Ovary (tissue), 3 donors: Measurements from ENCODE around the gene MAP1B.

Experiments
- POLR2A ChIP-seq: fragments of 450-650 bp; IDR thresholded peaks from one replicate; pipeline ENCODE4 v1.6.1; 2017; ENCODE audit warnings: antibody characterized with exemption, mild to moderate bottlenecking, moderate library complexity
- TF ChIP-seq, protein P1 (sequence below), 3 donors: fragments of 450-650 bp in 2 of 3; fragments of 200-600 bp in 1 of 3; IDR thresholded peaks; one replicate each; pipeline versions ENCODE4 v1.5.1 to v1.8.0; 2016 to 2022; ENCODE audit warnings: antibody characterized with exemption in 3 of 3, mild to moderate bottlenecking in 1 of 3
- donor health status: DM: no; HTN: no; CAD: no.

DNA sequence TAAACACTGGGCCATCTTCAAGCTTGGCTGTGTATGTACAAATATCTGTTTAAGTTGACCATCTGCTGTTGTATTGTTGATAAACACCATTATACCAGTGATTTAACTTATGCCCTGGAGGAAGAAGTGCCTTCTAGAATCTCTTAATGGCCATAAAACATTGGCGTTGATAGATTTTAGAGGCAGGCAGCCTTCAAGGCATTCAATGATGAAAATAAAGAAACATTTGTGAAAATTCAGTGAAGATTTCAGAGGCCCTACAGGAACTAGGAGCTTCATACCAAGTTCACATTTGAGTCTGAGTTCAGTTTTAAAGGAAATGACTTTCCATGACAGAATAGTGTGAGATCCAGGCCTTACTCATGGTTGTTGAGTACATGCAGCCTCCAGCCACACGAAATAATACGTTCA lies 52.2 kb downstream of the MAP1B start:
- TF ChIP-seq, protein P1, sequence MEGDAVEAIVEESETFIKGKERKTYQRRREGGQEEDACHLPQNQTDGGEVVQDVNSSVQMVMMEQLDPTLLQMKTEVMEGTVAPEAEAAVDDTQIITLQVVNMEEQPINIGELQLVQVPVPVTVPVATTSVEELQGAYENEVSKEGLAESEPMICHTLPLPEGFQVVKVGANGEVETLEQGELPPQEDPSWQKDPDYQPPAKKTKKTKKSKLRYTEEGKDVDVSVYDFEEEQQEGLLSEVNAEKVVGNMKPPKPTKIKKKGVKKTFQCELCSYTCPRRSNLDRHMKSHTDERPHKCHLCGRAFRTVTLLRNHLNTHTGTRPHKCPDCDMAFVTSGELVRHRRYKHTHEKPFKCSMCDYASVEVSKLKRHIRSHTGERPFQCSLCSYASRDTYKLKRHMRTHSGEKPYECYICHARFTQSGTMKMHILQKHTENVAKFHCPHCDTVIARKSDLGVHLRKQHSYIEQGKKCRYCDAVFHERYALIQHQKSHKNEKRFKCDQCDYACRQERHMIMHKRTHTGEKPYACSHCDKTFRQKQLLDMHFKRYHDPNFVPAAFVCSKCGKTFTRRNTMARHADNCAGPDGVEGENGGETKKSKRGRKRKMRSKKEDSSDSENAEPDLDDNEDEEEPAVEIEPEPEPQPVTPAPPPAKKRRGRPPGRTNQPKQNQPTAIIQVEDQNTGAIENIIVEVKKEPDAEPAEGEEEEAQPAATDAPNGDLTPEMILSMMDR (IDR thresholded peaks at IDR 0.05), result no peak
- TF ChIP-seq POLR2A, result no peak
